Measurements from ENCODE around the gene ASTN2.
"Not testable (repeated sequence)": the region's sequence is repeated elsewhere in the genome, so short reads cannot be mapped to it uniquely, and the experiment has no call there.

ASTN2 gene

GRCh38 chr9:116897201-116897600, 517.7 kb downstream of the ASTN2 start:
- no peak overlapping the region for H3K4me3 ChIP-seq (ENCODE audit: low read depth, low read length)

DNA sequence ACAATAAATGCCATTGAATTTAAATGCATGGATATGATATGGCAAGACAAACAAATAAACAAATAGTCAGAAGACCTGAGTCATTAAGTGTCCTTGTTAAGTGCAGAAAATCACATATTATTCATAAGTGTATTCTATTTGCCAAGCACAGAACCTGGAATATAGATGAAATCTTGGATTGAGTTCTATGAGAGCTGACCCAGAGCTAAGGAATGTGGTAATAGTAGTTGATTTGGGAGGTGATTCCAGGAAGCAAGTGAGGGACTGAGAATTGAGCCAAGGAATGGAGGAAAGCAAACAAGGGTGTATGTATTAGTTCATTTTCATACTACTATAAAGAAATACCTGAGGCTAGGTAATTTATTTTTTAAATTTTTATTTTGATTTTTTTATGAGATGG, 518.9 kb downstream of the ASTN2 start:
- DNase-seq (ENCODE audit: low read depth) = no peak
- no peak overlapping the region for H3K4me3 ChIP-seq (ENCODE audit: low read depth, low read length)
- no peak for TF ChIP-seq CTCF (IDR thresholded peaks at IDR 0.05; ENCODE audit: low read depth, low read length, missing control alignments)

More at GRCh38 chr9:116897201-116897600, 517.7 kb downstream of the ASTN2 start:
- DNase-seq (ENCODE audit: low read depth) = no peak
- TF ChIP-seq CTCF (IDR thresholded peaks at IDR 0.05; ENCODE audit: low read depth, low read length, missing control alignments) = no peak

- no peak for DNase-seq (ENCODE audit: low read depth)
- TF ChIP-seq CTCF (IDR thresholded peaks at IDR 0.05; ENCODE audit: low read depth, low read length, missing control alignments) = no peak
- no peak overlapping the region for H3K4me3 ChIP-seq (ENCODE audit: low read depth, low read length)
Observed at GRCh38 chr9:116891424-116891823, 523.4 kb downstream of the ASTN2 start.

GRCh38 chr9:116888476-116888875, 526.4 kb downstream of the ASTN2 start:
- DNase-seq (ENCODE audit: low read depth); H3K4me3 ChIP-seq (ENCODE audit: low read depth, low read length): not testable (repeated sequence)

GRCh38 chr9:116888066-116888465, 526.8 kb downstream of the ASTN2 start:
- no peak for DNase-seq (ENCODE audit: low read depth)
- H3K4me3 ChIP-seq (ENCODE audit: low read depth, low read length) = no peak overlapping the region
- no peak for TF ChIP-seq CTCF (IDR thresholded peaks at IDR 0.05; ENCODE audit: low read depth, low read length, missing control alignments)

DNA sequence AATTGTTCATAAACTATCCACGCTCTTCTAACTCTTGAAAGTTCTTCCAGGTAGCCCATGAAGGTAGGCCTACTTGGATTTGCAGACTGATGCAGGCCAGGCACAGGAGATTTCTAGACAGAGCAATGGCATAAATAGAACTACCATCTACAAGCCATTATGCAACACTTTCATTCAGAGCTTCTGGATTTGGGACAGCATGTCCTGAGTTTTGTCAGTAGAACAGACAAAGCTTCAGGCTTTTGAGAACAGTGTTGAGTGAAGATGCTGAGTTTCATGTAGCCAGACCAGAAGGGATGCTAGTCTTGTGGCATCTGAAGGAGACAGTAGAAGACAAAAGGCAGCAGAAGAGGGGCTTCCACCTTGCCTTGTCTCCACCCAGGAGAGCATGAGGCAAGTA, 531.2 kb downstream of the ASTN2 start:
- H3K4me3 ChIP-seq (ENCODE audit: low read depth, low read length) = no peak overlapping the region
- no peak for DNase-seq (ENCODE audit: low read depth)
- TF ChIP-seq CTCF (IDR thresholded peaks at IDR 0.05; ENCODE audit: low read depth, low read length, missing control alignments) = no peak

GRCh38 chr9:116877072-116877471, 537.8 kb downstream of the ASTN2 start:
- TF ChIP-seq CTCF (IDR thresholded peaks at IDR 0.05; ENCODE audit: low read depth, low read length, missing control alignments) = no peak
- no peak for DNase-seq (ENCODE audit: low read depth)

DNA sequence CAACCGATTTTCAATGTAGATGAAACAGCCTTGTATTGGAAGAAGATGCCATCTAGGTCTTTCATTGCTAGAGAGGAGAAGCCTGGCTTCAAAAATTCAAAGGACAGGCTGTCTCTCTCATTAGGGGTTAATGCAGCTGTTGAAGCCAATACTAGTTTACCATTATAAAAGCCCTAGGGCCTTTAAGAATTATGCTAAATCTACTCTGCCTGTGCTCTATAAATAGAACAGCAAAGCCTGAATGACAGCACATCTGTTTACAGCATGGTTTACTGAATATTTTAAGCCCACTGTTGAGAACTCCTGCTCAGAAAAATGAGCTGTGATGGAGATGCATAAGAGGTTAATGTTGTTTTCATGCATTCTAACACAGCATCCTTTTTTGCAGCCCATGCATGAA, 539.3 kb downstream of the ASTN2 start:
- H3K4me3 ChIP-seq (ENCODE audit: low read depth, low read length) = no peak overlapping the region
- TF ChIP-seq CTCF (IDR thresholded peaks at IDR 0.05; ENCODE audit: low read depth, low read length, missing control alignments) = no peak
- DNase-seq (ENCODE audit: low read depth) = no peak

More at GRCh38 chr9:116877072-116877471, 537.8 kb downstream of the ASTN2 start:
- no peak overlapping the region for H3K4me3 ChIP-seq (ENCODE audit: low read depth, low read length)

All from GM12864 (cell line).